Adrenal gland (tissue), 12 donors: ENCODE data around the gene AGL. TPM values are rescaled to one million over a fixed set of nuclear protein-coding genes. Genes with fewer than 3 reads are reported as not detected.

Experiments
- DNase-seq, 7 donors: peaks; one replicate each; pipeline ENCODE4 v3.0.0-alpha.2; 2019 to 2020
- H3K27ac ChIP-seq, 5 donors: fragments of 200-600 bp; sonication (generic) in 4 of 5; 1 replicate in 3 of 5; 2 replicates in 2 of 5; pipeline versions ENCODE4 v1.5.1 to v1.8.0; 2016 to 2020; ENCODE audit warnings: mild to moderate bottlenecking in 1 of 5
- H3K27me3 ChIP-seq: fragments of 200-600 bp; 2 replicates; pipeline ENCODE4 v1.8.0; 2021
- H3K36me3 ChIP-seq, 2 donors: fragments of 200-600 bp; replicated peaks in 1 of 2; 1 replicate in 1 of 2; 2 replicates in 1 of 2; pipeline versions ENCODE4 v1.5.1 to v1.8.0; 2018 to 2022
- H3K4me1 ChIP-seq, 2 donors: fragments of 200-600 bp; replicated peaks in 1 of 2; 1 replicate in 1 of 2; 2 replicates in 1 of 2; pipeline versions ENCODE4 v1.5.1 to v1.8.0; 2018 to 2021
- H3K4me3 ChIP-seq, 4 donors: fragments of 200-600 bp; sonication (generic) in 3 of 4; one replicate each; pipeline ENCODE4 v1.5.1; 2016 to 2018
- H3K9me3 ChIP-seq, 3 donors: fragments of 200-600 bp; sonication (generic) in 1 of 3; replicated peaks in 1 of 3; 1 replicate in 2 of 3; 2 replicates in 1 of 3; pipeline versions ENCODE4 v1.5.1 to v1.8.0; 2016 to 2021
- POLR2A ChIP-seq, 2 donors: fragments of 450-650 bp; IDR thresholded peaks; one replicate each; pipeline ENCODE4 v1.6.1; 2017; ENCODE audit warnings: antibody characterized with exemption in 2 of 2, mild to moderate bottlenecking in 2 of 2, moderate library complexity in 1 of 2
- WGBS, 4 donors: extraction: QIAGEN DNeasy Blood & Tissue Kit in 2 of 4; methylation state at CpG; one replicate each; pipeline versions ENCODE4 v1.1.5 to v1.1.7; 2013 to 2017; 5-methylcytosine and 5-hydroxymethylcytosine counted together
- intact Hi-C, 2 donors: fragments of 100-400 bp; cut with DNase I; formaldehyde crosslinking; loops; one replicate each; pipeline versions ENCODE4 v1.14.1 to v1.15.0; 2022 to 2023
- polyA plus RNA-seq, 3 donors: library from polyadenylated mRNA; stranded (reverse); fragments of 200-250 nt in 2 of 3; fragments of 350-450 nt in 1 of 3; fragmentation: Illumina TruSeq in 1 of 3; extraction: RNeasy Lipid Tissue Mini Kit (QIAGEN cat#74804) in 1 of 3; gene quantifications; one replicate each; pipeline ENCODE4 v1.2.3, GENCODE V29; 2013 to 2014
- total RNA-seq, 9 donors: library from RNA; depleted of rRNA in 4 of 9; stranded (reverse); fragments of >200 nt in 4 of 9; fragments of 120-200 nt in 1 of 9; fragmentation: NEBNext Ultra II Directional in 1 of 9; extraction: Animal tissue kit (Norgen Biotek cat#: 25700) in 1 of 9; gene quantifications; one replicate each; pipeline versions ENCODE4 v1.1.0 to v1.2.4, GENCODE V29; 2013 to 2023
- TF ChIP-seq, protein P1 (sequence below), 6 experiments: fragments of 450-650 bp in 4 of 6; fragments of 200-600 bp in 2 of 6; sonication (generic) in 1 of 6; IDR thresholded peaks; 1 replicate in 5 of 6; 2 replicates in 1 of 6; pipeline versions ENCODE4 v1.5.1 to v1.8.0; 2016 to 2021; ENCODE audit warnings: antibody characterized with exemption in 6 of 6, mild to moderate bottlenecking in 2 of 6, moderate library complexity in 1 of 6
- donor health status: healthy with polysubstance abuse.
- donor health status: Bipolar disorder and iron deficiency.
- donor health status: DM: yes; HTN: yes; CAD: no.
- donor health status: DM: no; HTN: no; CAD: no.
- donor health status: DM: no; HTN: no; CAD: no.
- donor health status: DM: yes; HTN: yes; CAD: no.

AGL gene
- total and polyA plus RNA-seq, 12 donors = 4.5 to 27.5 (median 14.8) TPM

DNA sequence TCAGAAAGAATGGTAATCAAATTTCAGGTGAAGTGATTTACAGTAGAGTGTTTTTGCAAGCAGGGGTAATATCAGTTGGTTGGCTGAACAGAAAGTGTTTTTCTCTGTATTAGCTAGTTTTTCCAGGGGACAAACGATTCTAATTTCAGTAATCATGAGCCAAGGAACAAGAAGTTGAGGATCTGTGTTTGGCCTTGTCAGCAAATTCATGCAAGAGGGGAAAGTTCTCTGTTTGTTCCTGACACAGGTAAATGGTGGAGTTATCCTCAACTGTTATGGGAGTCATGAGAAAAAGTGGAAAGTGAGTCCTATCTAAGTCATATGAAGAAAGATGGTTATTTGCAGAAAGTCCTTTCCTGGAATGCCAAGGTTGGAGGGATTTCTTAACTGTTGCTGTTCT, 95.0 kb downstream of the AGL start:
- Histone ChIP-seq H3K27ac (no peak overlapping the region), H3K4me3 (no peak overlapping the region), H3K4me1 (no peaks in the 10 kb centered on the region), H3K27me3 (no peaks in the 10 kb centered on the region), H3K36me3 (no peaks in the 10 kb centered on the region), H3K9me3 (no peaks in the 10 kb centered on the region)
- 58 to 79% (median 63%) methylated on average over 1 of the region's 1 CpG for WGBS, 4 donors
- no peak for TF ChIP-seq POLR2A (IDR thresholded peaks at IDR 0.05)
- TF ChIP-seq, protein P1, sequence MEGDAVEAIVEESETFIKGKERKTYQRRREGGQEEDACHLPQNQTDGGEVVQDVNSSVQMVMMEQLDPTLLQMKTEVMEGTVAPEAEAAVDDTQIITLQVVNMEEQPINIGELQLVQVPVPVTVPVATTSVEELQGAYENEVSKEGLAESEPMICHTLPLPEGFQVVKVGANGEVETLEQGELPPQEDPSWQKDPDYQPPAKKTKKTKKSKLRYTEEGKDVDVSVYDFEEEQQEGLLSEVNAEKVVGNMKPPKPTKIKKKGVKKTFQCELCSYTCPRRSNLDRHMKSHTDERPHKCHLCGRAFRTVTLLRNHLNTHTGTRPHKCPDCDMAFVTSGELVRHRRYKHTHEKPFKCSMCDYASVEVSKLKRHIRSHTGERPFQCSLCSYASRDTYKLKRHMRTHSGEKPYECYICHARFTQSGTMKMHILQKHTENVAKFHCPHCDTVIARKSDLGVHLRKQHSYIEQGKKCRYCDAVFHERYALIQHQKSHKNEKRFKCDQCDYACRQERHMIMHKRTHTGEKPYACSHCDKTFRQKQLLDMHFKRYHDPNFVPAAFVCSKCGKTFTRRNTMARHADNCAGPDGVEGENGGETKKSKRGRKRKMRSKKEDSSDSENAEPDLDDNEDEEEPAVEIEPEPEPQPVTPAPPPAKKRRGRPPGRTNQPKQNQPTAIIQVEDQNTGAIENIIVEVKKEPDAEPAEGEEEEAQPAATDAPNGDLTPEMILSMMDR (IDR thresholded peaks at IDR 0.05) = no peak
- no peak for DNase-seq
- intact Hi-C loops = no loop called here

DNA sequence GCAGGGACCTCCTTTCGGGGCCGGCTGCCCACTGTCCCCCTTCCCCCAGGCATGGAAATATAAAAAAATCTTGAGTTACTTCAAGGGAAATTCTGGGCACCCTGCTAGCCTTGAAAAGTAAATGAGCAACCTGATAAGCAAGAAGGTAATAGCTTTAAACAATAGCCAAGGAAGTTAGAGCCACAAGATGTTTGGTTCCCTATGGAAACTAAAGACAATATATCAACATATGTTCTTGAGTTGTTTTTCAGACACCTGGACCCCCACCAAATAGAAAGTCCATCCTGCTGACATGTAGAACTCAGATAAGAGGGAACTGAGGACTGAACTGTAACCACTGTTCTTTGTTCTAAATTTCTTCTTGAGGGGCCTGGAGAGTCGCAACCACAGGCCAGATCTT, 100.3 kb downstream of the AGL start:
- Histone ChIP-seq H3K4me3 (no peak overlapping the region), H3K27ac (no peak overlapping the region), H3K4me1 (no peaks in the 10 kb centered on the region), H3K9me3 (no peaks in the 10 kb centered on the region), H3K36me3 (no peaks in the 10 kb centered on the region), H3K27me3 (no peaks in the 10 kb centered on the region)
- intact Hi-C loops = no loop called here
- DNase-seq = no peak
- WGBS, 4 donors = 61 to 76% (median 75%) methylated on average over 3 of the region's 3 CpGs
- no peak for TF ChIP-seq POLR2A (IDR thresholded peaks at IDR 0.05)
- TF ChIP-seq, protein P1 (IDR thresholded peaks at IDR 0.05) = no peak

DNA sequence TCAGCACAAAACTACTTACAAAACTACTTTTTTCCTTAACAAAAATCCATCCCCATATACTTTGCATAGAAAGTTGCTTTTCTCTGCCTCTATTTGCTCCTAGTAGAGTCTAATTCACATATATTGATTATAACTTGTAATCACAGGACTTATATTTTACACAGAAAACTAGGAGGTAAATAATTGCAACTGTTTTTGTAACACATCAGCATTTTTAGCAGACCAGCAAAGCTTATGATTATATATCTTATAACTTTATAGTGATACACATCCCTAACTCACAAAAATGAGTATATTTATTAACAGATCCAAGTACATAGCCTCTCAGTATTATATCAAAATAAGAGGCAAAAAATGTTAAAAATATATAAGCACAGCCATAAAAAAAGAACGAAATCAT, 102.4 kb downstream of the AGL start:
- no peak for DNase-seq
- no peak overlapping the region for H3K4me3 ChIP-seq
- WGBS, 4 donors = 62 to 75% (median 71%) methylated on average over 1 of the region's 1 CpG
- H3K27ac ChIP-seq = no peak overlapping the region
- no peaks in the 10 kb centered on the region for H3K36me3 ChIP-seq
- H3K27me3 ChIP-seq = no peaks in the 10 kb centered on the region
- intact Hi-C loops = no loop called here
- TF ChIP-seq, protein P1 (IDR thresholded peaks at IDR 0.05) = no peak
- no peak for TF ChIP-seq POLR2A (IDR thresholded peaks at IDR 0.05)
- H3K9me3 ChIP-seq = no peaks in the 10 kb centered on the region
- H3K4me1 ChIP-seq = no peaks in the 10 kb centered on the region

DNA sequence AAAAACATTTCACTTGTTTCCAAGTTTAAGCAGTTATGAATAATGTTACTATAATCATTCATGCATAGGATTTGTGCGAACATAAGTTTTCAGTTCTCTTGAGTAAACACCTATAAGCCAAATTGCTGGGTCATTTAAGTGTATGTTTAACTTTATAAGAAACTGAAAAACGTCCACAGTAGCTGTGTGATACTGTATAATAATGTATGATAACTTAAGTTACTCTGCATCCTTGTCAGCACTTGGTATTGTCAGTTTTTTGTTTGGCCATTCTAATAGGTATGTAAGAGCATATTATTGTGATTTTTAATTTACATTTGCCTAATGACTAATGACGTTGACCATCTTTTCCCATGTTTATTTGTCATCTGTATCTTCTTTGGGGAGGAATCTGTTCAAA, 105.2 kb downstream of the AGL start:
- TF ChIP-seq POLR2A (IDR thresholded peaks at IDR 0.05) = no peak
- TF ChIP-seq, protein P1 (IDR thresholded peaks at IDR 0.05) = no peak
- no peaks in the 10 kb centered on the region for H3K36me3 ChIP-seq
- H3K27ac ChIP-seq = no peak overlapping the region
- intact Hi-C loops = no loop called here
- no peak overlapping the region for H3K4me3 ChIP-seq
- no peaks in the 10 kb centered on the region for H3K9me3 ChIP-seq
- DNase-seq = no peak
- H3K4me1 ChIP-seq = no peaks in the 10 kb centered on the region
- H3K27me3 ChIP-seq = no peaks in the 10 kb centered on the region
- WGBS, 4 donors = 74 to 86% (median 77%) methylated on average over 3 of the region's 3 CpGs
